GM23248 (cell line): Measurements from ENCODE around the gene RTN4R.
"Not testable (repeated sequence)": the region's sequence is repeated elsewhere in the genome, so short reads cannot be mapped to it uniquely, and the experiment has no call there.

Experiments
- EZH2 ChIP-seq: fragments of 200-600 bp; sonication (generic); IDR thresholded peaks from 2 replicates; pipeline ENCODE4 v1.6.1; 2018; ENCODE audit warnings: antibody characterized with exemption, mild to moderate bottlenecking; ENCODE audit not compliant: insufficient read depth, poor library complexity, severe bottlenecking
- EZH2phosphoT487 ChIP-seq: fragments of 200-600 bp; sonication (generic); IDR thresholded peaks from 2 replicates; pipeline ENCODE4 v1.6.1; 2018; ENCODE audit warnings: antibody characterized with exemption, moderate library complexity, mild to moderate bottlenecking, low read depth; ENCODE audit not compliant: insufficient read depth

- not testable (repeated sequence) for TF ChIP-seq EZH2, EZH2phosphoT487
These were observed 38.7 kb upstream of the RTN4R start for GRCh38 chr22:20306646-20307447.
